Mucosa of stomach (tissue), 1 donor: Measurements from ENCODE around the gene MCC.

ENCODE experiments used
- H3K27me3 ChIP-seq: one replicate; pipeline ENCODE4 v1.7.0; 2013; ENCODE audit warnings: mild to moderate bottlenecking, low read length; ENCODE audit not compliant: control insufficient read depth, insufficient read depth
- H3K36me3 ChIP-seq: one replicate; pipeline ENCODE4 v1.7.0; 2013; ENCODE audit warnings: low read length; ENCODE audit not compliant: control insufficient read depth, insufficient read depth
- H3K4me1 ChIP-seq: one replicate; pipeline ENCODE4 v1.7.0; 2013; ENCODE audit warnings: mild to moderate bottlenecking, low read length; ENCODE audit not compliant: control insufficient read depth, insufficient read depth
- H3K4me3 ChIP-seq: one replicate; pipeline ENCODE4 v1.7.0; 2013; ENCODE audit warnings: low read length
- H3K9ac ChIP-seq: one replicate; pipeline ENCODE4 v1.7.0; 2013; ENCODE audit warnings: mild to moderate bottlenecking, low read length, moderate library complexity
- H3K9me3 ChIP-seq: one replicate; pipeline ENCODE4 v1.7.0; 2013; ENCODE audit warnings: mild to moderate bottlenecking, low read length, moderate library complexity; ENCODE audit not compliant: control insufficient read depth
- donor health status: Pancreatic carcinoma.

The MCC gene

DNA sequence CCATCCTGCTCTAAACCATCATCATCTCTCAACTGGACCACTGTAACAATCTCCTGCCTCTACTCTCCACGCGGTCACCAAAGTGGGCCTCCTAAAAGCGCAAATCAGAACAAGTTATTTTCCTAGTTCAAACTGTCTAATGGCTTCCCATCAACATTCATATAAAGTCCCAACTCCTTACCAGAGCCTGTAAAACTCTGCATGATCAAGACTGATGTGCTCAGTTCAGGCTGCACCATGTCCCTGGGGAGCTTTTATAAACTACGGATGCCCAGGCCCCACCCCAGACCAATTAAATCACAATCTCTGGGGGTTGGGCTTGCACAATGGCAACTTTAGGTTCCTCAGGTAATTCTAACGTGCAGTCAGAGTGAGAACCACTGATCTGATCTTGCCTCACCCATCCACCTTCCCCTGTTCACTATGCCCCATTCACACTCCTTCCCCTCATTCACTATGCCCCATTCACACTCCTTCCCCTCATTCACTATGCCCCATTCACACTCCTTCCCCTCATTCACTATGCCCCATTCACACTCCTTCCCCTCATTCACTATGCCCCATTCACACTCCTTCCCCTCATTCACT lies 382.5 kb downstream of the MCC start:
- no peaks in the 10 kb centered on the region for H3K4me1 ChIP-seq
- no peaks in the 10 kb centered on the region for H3K27me3 ChIP-seq
- no peaks in the 10 kb centered on the region for H3K9me3 ChIP-seq
- H3K36me3 ChIP-seq = no peaks in the 10 kb centered on the region
- H3K4me3 ChIP-seq = no peak overlapping the region
- H3K9ac ChIP-seq = no peak overlapping the region

DNA sequence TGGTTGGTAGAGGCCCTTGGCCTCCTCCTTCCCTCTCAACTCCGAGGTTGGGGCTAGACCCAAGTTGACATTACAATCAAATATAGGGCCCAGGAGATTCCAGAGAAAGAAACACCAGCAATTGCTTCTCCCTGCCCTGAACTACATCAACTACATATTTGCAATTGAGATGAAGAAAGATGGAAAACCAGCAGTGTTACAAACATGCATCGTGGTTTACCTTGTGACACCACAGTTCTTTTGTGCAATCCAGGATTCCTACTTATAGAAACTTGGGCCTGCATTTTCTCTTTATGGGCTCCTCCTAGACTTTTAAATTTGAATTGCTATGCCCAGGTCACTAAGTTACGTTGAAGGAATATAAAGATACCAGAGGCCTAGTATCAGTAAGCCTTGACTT lies 384.9 kb downstream of the MCC start:
- no peaks in the 10 kb centered on the region for H3K27me3 ChIP-seq
- no peaks in the 10 kb centered on the region for H3K9me3 ChIP-seq
- no peak overlapping the region for H3K9ac ChIP-seq
- no peaks in the 10 kb centered on the region for H3K4me1 ChIP-seq
- no peaks in the 10 kb centered on the region for H3K36me3 ChIP-seq
- no peak overlapping the region for H3K4me3 ChIP-seq

GRCh38 chr5:113102121-113102531 lies 386.1 kb downstream of the MCC start:
- Histone ChIP-seq H3K9me3 (no peaks in the 10 kb centered on the region), H3K4me1 (no peaks in the 10 kb centered on the region), H3K9ac (no peak overlapping the region), H3K4me3 (no peak overlapping the region), H3K27me3 (no peaks in the 10 kb centered on the region), H3K36me3 (no peaks in the 10 kb centered on the region)

DNA sequence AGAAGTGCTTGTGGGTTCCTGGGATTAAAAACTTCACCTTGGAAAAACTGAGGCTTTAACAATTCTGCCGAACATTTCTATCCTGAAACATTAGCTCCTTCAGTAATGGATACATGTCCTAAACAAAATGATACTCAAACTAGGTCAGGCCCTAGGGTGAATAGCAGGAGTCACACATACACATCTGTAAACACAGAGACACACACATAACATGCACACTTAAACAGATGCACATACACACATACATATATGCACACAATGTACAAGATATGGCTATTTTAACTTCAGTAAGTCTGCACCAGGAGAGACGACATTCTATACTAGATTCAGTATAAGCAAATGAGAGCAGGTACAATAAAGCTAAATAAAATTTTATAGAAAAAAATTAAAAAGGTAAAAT lies 387.3 kb downstream of the MCC start:
- no peaks in the 10 kb centered on the region for H3K9me3 ChIP-seq
- H3K9ac ChIP-seq = no peak overlapping the region
- H3K27me3 ChIP-seq = no peaks in the 10 kb centered on the region
- no peaks in the 10 kb centered on the region for H3K4me1 ChIP-seq
- H3K4me3 ChIP-seq = no peak overlapping the region
- no peaks in the 10 kb centered on the region for H3K36me3 ChIP-seq

DNA sequence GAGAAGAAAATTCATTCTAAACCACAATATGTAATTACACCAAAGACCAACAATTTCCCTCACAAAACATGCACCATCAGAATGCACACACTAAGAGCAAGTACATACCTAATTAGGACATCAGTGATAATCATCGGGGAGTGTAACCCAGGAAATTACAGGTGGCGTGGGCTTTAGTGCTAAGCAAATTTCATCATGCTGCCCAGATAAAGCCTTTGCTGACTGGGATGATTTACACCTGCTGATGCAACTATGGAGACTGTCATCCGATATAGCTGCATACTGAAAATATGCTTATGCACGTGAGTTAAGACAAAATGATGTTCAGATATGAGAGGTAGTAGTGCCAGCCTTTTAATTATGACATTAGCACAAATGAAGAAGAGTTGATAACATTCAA lies 388.4 kb downstream of the MCC start:
- H3K36me3 ChIP-seq = no peaks in the 10 kb centered on the region
- H3K27me3 ChIP-seq = no peaks in the 10 kb centered on the region
- H3K9ac ChIP-seq = no peak overlapping the region
- no peak overlapping the region for H3K4me3 ChIP-seq
- H3K4me1 ChIP-seq = no peaks in the 10 kb centered on the region
- H3K9me3 ChIP-seq = no peaks in the 10 kb centered on the region

DNA sequence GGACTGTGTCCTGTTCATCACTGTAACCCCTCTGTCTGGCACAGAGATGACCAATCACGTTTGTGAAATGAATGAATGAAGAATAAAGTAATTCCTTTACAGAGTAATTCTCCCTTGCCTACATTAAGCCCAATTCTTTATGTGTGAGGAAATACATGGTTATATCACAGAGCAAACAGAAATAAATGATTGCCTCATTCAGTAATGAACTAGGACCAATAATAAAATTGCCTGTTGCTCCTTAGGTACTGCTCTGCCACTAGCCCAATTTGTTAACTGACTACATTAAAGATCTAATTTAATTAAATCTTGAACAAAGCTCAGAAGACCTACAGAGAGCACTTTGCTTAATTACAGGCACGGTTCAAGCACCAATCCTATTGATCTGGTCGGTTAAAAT lies 389.9 kb downstream of the MCC start:
- Histone ChIP-seq H3K9me3 (no peaks in the 10 kb centered on the region), H3K27me3 (no peaks in the 10 kb centered on the region), H3K4me3 (no peak overlapping the region), H3K4me1 (no peaks in the 10 kb centered on the region), H3K36me3 (no peaks in the 10 kb centered on the region), H3K9ac (no peak overlapping the region)

- H3K27me3 ChIP-seq = no peaks in the 10 kb centered on the region
- H3K4me1 ChIP-seq = no peaks in the 10 kb centered on the region
- no peaks in the 10 kb centered on the region for H3K36me3 ChIP-seq
- H3K9me3 ChIP-seq = no peaks in the 10 kb centered on the region
- no peak overlapping the region for H3K4me3 ChIP-seq
- no peak overlapping the region for H3K9ac ChIP-seq
Measured at GRCh38 chr5:113095831-113096230, 392.4 kb downstream of the MCC start.

GRCh38 chr5:113093558-113093957 lies 394.7 kb downstream of the MCC start:
- no peaks in the 10 kb centered on the region for H3K27me3 ChIP-seq
- H3K4me1 ChIP-seq = no peaks in the 10 kb centered on the region
- H3K36me3 ChIP-seq = no peaks in the 10 kb centered on the region
- H3K4me3 ChIP-seq = no peak overlapping the region
- no peak overlapping the region for H3K9ac ChIP-seq
- no peaks in the 10 kb centered on the region for H3K9me3 ChIP-seq

DNA sequence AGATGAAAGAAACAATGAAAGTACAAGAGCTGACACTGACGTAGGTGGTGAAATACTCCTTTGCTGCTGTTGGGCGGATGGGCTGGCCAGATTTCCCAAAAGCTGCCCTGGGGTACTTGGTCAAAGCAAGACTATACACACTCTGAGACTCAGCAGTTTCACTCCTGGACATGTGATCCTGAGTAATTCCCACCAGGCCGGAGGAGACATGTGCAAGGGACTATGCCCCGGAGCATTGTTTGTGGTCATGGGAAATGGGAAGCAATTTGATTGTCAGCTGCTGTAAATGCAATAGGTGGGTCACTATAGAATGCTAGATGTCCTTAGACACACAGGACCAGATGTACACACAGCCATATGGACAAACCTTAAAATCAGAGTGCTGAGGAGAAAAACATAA lies 395.6 kb downstream of the MCC start:
- H3K36me3 ChIP-seq = no peaks in the 10 kb centered on the region
- no peaks in the 10 kb centered on the region for H3K4me1 ChIP-seq
- H3K27me3 ChIP-seq = no peaks in the 10 kb centered on the region
- no peak overlapping the region for H3K4me3 ChIP-seq
- no peaks in the 10 kb centered on the region for H3K9me3 ChIP-seq
- H3K9ac ChIP-seq = no peak overlapping the region

DNA sequence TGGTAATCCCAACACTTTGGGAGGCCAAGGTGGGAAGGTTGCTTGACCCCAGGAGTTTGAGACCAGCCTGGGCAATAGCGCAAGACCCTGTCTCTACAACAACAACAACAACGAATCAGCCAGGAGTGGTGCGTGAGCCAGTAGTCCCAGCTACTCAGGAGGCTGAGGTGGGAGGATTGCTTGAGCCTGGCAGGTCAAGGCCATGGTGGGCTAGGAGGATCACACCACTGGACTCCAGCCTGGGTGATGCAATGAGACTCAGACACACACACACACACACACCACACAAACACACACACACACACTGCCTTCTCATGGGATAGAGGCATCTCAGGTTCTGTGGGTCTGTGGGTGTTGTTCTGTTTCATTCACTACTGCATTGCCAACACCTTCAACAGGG lies 396.6 kb downstream of the MCC start:
- H3K9me3 ChIP-seq = no peaks in the 10 kb centered on the region
- no peak overlapping the region for H3K9ac ChIP-seq
- no peak overlapping the region for H3K4me3 ChIP-seq
- H3K36me3 ChIP-seq = no peaks in the 10 kb centered on the region
- no peaks in the 10 kb centered on the region for H3K4me1 ChIP-seq
- no peaks in the 10 kb centered on the region for H3K27me3 ChIP-seq

DNA sequence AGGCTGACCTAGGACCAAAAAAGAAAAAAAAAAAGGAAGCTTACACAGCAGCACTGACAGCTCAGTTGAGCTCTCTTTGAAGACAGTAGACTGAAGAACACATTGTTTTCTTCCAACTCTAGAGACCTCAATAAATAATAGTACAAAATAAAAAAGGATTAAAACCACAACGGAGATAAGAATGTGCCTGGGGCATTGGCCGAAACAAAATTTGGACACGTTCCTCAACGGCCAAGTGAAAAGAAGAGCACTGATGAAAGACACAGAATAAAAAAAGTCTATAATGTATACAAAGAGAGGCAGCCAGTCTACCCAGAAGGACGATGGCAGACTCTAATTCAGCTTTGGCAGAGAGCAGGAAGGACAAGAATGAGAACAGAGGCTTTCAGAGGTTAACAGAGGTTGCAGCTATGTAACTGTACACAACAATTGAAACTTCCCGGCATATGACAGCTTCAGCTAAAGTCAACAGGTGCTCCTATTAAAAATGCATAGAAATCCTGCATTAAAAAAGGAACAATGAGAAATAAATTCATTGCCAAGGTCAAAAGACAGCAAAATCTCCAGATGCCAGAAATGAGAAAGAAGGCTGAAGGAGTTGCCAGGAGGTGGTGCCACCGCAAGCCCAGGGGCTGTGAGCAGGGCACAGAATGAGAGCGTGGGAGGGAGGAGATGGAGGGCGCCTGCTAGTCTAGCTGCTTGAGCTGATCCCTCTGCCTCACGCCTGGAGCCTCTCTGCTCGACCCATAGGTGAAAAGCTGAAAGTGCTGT lies 397.7 kb downstream of the MCC start:
- Histone ChIP-seq H3K9me3 (no peaks in the 10 kb centered on the region), H3K36me3 (no peaks in the 10 kb centered on the region), H3K9ac (no peak overlapping the region), H3K4me1 (no peaks in the 10 kb centered on the region), H3K4me3 (no peak overlapping the region), H3K27me3 (no peaks in the 10 kb centered on the region)

GRCh38 chr5:113089653-113090335 lies 398.5 kb downstream of the MCC start:
- no peak overlapping the region for H3K4me3 ChIP-seq

More at GRCh38 chr5:113089653-113090335, 398.5 kb downstream of the MCC start:
- no peaks in the 10 kb centered on the region for H3K4me1 ChIP-seq
- no peaks in the 10 kb centered on the region for H3K27me3 ChIP-seq
- H3K36me3 ChIP-seq = no peaks in the 10 kb centered on the region
- no peaks in the 10 kb centered on the region for H3K9me3 ChIP-seq
- H3K9ac ChIP-seq = no peak overlapping the region
